ENCODE data around the gene FAM47C. TPM values are rescaled to one million over a fixed set of nuclear protein-coding genes. Genes with fewer than 3 reads are reported as not detected.

The FAM47C gene
- total RNA-seq, 1 donor from 2014 or later, result not detected

DNA sequence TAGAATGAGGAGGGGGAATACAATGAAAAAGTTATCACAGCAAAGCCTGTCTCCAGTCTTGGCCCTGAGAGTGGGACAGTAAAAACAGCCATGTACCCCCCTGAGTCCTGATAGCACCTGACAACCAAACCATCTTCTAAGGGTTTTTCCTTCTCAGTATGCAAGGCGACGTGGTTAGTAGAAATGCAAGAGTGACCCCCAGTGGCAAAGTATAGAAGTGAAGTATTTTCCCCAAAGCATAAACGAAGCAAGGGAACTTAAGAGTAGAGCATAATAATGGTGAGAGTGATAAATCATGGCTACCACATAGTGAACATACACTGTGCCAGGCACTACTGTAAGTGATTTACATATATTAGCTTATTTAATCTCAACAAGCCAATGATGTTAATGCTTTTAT is 52.8 kb downstream of the FAM47C start:
- TF ChIP-seq, protein P1, sequence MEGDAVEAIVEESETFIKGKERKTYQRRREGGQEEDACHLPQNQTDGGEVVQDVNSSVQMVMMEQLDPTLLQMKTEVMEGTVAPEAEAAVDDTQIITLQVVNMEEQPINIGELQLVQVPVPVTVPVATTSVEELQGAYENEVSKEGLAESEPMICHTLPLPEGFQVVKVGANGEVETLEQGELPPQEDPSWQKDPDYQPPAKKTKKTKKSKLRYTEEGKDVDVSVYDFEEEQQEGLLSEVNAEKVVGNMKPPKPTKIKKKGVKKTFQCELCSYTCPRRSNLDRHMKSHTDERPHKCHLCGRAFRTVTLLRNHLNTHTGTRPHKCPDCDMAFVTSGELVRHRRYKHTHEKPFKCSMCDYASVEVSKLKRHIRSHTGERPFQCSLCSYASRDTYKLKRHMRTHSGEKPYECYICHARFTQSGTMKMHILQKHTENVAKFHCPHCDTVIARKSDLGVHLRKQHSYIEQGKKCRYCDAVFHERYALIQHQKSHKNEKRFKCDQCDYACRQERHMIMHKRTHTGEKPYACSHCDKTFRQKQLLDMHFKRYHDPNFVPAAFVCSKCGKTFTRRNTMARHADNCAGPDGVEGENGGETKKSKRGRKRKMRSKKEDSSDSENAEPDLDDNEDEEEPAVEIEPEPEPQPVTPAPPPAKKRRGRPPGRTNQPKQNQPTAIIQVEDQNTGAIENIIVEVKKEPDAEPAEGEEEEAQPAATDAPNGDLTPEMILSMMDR (IDR thresholded peaks at IDR 0.05), result no peak
- TF ChIP-seq POLR2AphosphoS5 (IDR thresholded peaks at IDR 0.05; ENCODE audit: insufficient read depth in 1 of 2, low read depth in 1 of 2), result no peak
- no peak for TF ChIP-seq POLR2A (IDR thresholded peaks at IDR 0.05)
- Histone ChIP-seq H3K4me1 (no peaks in the 10 kb centered on the region), H3K27ac (no peak overlapping the region), H3K9me3 (no peaks in the 10 kb centered on the region), H3K36me3 (no peaks in the 10 kb centered on the region), H3K4me3 (no peak overlapping the region), H3K27me3 (no peaks in the 10 kb centered on the region)
- DNase-seq (ENCODE audit: extremely low spot score in 2 of 2), result no peak
- intact Hi-C loops (cut with DNase I), result no loop called here
